Large intestine (tissue), 3 donors: ENCODE measurements around the gene SRGAP3. TPM values are rescaled to one million over a fixed set of nuclear protein-coding genes. Genes with fewer than 3 reads are reported as not detected.

Source experiments
- DNase-seq, 2 donors: peaks; one replicate each; pipeline versions ENCODE4 v3.0.0 to v3.0.0-alpha.2; 2013
- H3K27ac ChIP-seq: one replicate; pipeline ENCODE4 v1.5.1; 2013; ENCODE audit warnings: low read length
- H3K27me3 ChIP-seq: 2 replicates; pipeline ENCODE4 v1.6.1; 2013; ENCODE audit warnings: low read length; ENCODE audit not compliant: control insufficient read depth, insufficient read depth
- H3K36me3 ChIP-seq: 2 replicates; pipeline ENCODE4 v1.6.1; 2013; ENCODE audit warnings: low read length; ENCODE audit not compliant: control insufficient read depth, insufficient read depth
- H3K4me1 ChIP-seq: one replicate; pipeline ENCODE4 v1.6.1; 2013; ENCODE audit warnings: low read length; ENCODE audit not compliant: control insufficient read depth, insufficient read depth
- H3K4me3 ChIP-seq: one replicate; pipeline ENCODE4 v1.5.1; 2013; ENCODE audit warnings: low read length
- H3K9me3 ChIP-seq: one replicate; pipeline ENCODE4 v1.6.1; 2013; ENCODE audit warnings: mild to moderate bottlenecking, low read depth, low read length, moderate library complexity; ENCODE audit not compliant: control insufficient read depth
- WGBS: methylation state at CpG from one replicate; pipeline ENCODE4 v1.1.5; 2013; ENCODE audit warnings: low lambda C conversion rate; ENCODE audit not compliant: insufficient coverage; 5-methylcytosine and 5-hydroxymethylcytosine counted together
- polyA plus RNA-seq: library from polyadenylated mRNA; unstranded; fragments of 120-200 nt; gene quantifications from one replicate; pipeline ENCODE4 v1.2.1, GENCODE V29; 2013

SRGAP3 gene
- polyA plus RNA-seq, 1 donor, result 6.5 TPM

- Histone ChIP-seq H3K27ac (no peak overlapping the region), H3K9me3 (no peaks in the 10 kb centered on the region), H3K4me3 (no peak overlapping the region), H3K36me3 (peaks cover 3% of the 10 kb centered on the region), H3K4me1 (no peaks in the 10 kb centered on the region), H3K27me3 (no peaks in the 10 kb centered on the region)
- 86% methylated on average over 7 of the region's 15 CpGs for whole genome bisulfite sequencing
- DNase-seq, result no peak
Observed at GRCh38 chr3:9022305-9023225, 226.9 kb downstream of the SRGAP3 start.

GRCh38 chr3:9021271-9022009 is 228.0 kb downstream of the SRGAP3 start:
- Histone ChIP-seq H3K36me3 (peaks cover 3% of the 10 kb centered on the region), H3K27me3 (no peaks in the 10 kb centered on the region)
- 100% methylated on average over 4 of the region's 7 CpGs for WGBS

GRCh38 chr3:9020426-9020825 is 229.0 kb downstream of the SRGAP3 start:
- DNase-seq, result no peak
- WGBS, result no CpG with 5 or more reads among the region's 6 CpGs

More at GRCh38 chr3:9021271-9022009, 228.0 kb downstream of the SRGAP3 start:
- Histone ChIP-seq H3K4me3 (no peak overlapping the region), H3K4me1 (no peaks in the 10 kb centered on the region), H3K9me3 (no peaks in the 10 kb centered on the region), H3K27ac (no peak overlapping the region)
- no peak for DNase-seq

GRCh38 chr3:9019259-9019961 is 230.0 kb downstream of the SRGAP3 start:
- 67% methylated on average over 1 of the region's 5 CpGs for WGBS
- H3K27ac ChIP-seq, result no peak overlapping the region

More at GRCh38 chr3:9020426-9020825, 229.0 kb downstream of the SRGAP3 start:
- Histone ChIP-seq H3K4me1 (no peaks in the 10 kb centered on the region), H3K27ac (no peak overlapping the region), H3K27me3 (no peaks in the 10 kb centered on the region), H3K4me3 (no peak overlapping the region), H3K36me3 (peaks cover 3% of the 10 kb centered on the region), H3K9me3 (no peaks in the 10 kb centered on the region)

GRCh38 chr3:9015250-9015649 is 234.2 kb downstream of the SRGAP3 start:
- H3K4me1 ChIP-seq, result no peaks in the 10 kb centered on the region
- H3K9me3 ChIP-seq, result no peaks in the 10 kb centered on the region
- H3K27ac ChIP-seq, result no peak overlapping the region
- no peaks in the 10 kb centered on the region for H3K36me3 ChIP-seq
- no peak for DNase-seq
- H3K4me3 ChIP-seq, result no peak overlapping the region
- H3K27me3 ChIP-seq, result no peaks in the 10 kb centered on the region
- 97% methylated on average over 7 of the region's 7 CpGs for WGBS

More at GRCh38 chr3:9019259-9019961, 230.0 kb downstream of the SRGAP3 start:
- Histone ChIP-seq H3K27me3 (no peaks in the 10 kb centered on the region), H3K4me1 (no peaks in the 10 kb centered on the region), H3K9me3 (no peaks in the 10 kb centered on the region), H3K4me3 (no peak overlapping the region), H3K36me3 (peaks cover 3% of the 10 kb centered on the region)
- no peak for DNase-seq

- WGBS, result 100% methylated on average over 1 of the region's 15 CpGs
- no peaks in the 10 kb centered on the region for H3K9me3 ChIP-seq
- no peak for DNase-seq
Observed at GRCh38 chr3:9013782-9014563, 235.5 kb downstream of the SRGAP3 start.

GRCh38 chr3:9012521-9012920 is 236.9 kb downstream of the SRGAP3 start:
- Histone ChIP-seq H3K36me3 (peaks cover 4% of the 10 kb centered on the region), H3K4me1 (no peaks in the 10 kb centered on the region), H3K27ac (no peak overlapping the region), H3K9me3 (no peaks in the 10 kb centered on the region), H3K27me3 (no peaks in the 10 kb centered on the region), H3K4me3 (no peak overlapping the region)
- no CpG with 5 or more reads among the region's 2 CpGs for WGBS
- no peak for DNase-seq

More at GRCh38 chr3:9013782-9014563, 235.5 kb downstream of the SRGAP3 start:
- Histone ChIP-seq H3K36me3 (peaks cover 4% of the 10 kb centered on the region), H3K27me3 (no peaks in the 10 kb centered on the region), H3K4me3 (no peak overlapping the region), H3K27ac (no peak overlapping the region), H3K4me1 (no peaks in the 10 kb centered on the region)

- WGBS, result no CpG with 5 or more reads among the region's 11 CpGs
- H3K36me3 ChIP-seq, result peaks cover 4% of the 10 kb centered on the region
Observed at GRCh38 chr3:9009976-9010545, 239.4 kb downstream of the SRGAP3 start.

GRCh38 chr3:9008550-9009255 is 240.7 kb downstream of the SRGAP3 start:
- no peaks in the 10 kb centered on the region for H3K4me1 ChIP-seq
- WGBS, result 89% methylated on average over 3 of the region's 6 CpGs
- no peaks in the 10 kb centered on the region for H3K9me3 ChIP-seq
- peaks cover 4% of the 10 kb centered on the region for H3K36me3 ChIP-seq
- H3K27me3 ChIP-seq, result no peaks in the 10 kb centered on the region
- DNase-seq, result no peak
- no peak overlapping the region for H3K4me3 ChIP-seq
- H3K27ac ChIP-seq, result no peak overlapping the region

More at GRCh38 chr3:9009976-9010545, 239.4 kb downstream of the SRGAP3 start:
- Histone ChIP-seq H3K4me1 (no peaks in the 10 kb centered on the region), H3K9me3 (no peaks in the 10 kb centered on the region), H3K27me3 (no peaks in the 10 kb centered on the region), H3K4me3 (no peak overlapping the region), H3K27ac (no peak overlapping the region)
- no peak for DNase-seq
